HepG2 (cell line): ENCODE results near the gene MICAL3. TPM values are rescaled to one million over a fixed set of nuclear protein-coding genes. Genes with fewer than 3 reads are reported as not detected.
A peak's percentile ranks its signal among the peaks of the same experiment; 100 is the strongest.

Experiments
- FOXP4 ChIP-seq: sonication (generic); formaldehyde crosslinking; IDR thresholded peaks from 2 replicates; pipeline ENCODE4 v1.4.0; 2020; ENCODE audit warnings: missing genetic modification reagents
- LRRFIP1 ChIP-seq: sonication (generic); formaldehyde crosslinking; conservative IDR thresholded peaks from 2 replicates; pipeline ENCODE4 v1.4.0; 2020; ENCODE audit warnings: missing genetic modification reagents
- MEF2D ChIP-seq: sonication (generic); formaldehyde crosslinking; IDR thresholded peaks from 2 replicates; pipeline ENCODE4 v1.5.1; 2020; ENCODE audit warnings: mild to moderate bottlenecking, missing genetic modification reagents
- MXD3 ChIP-seq: IDR thresholded peaks from 2 replicates; pipeline ENCODE4 v1.6.1; 2016; ENCODE audit warnings: mild to moderate bottlenecking, missing biosample characterization, missing genetic modification reagents
- NPAS2 ChIP-seq: sonication (generic); formaldehyde crosslinking; IDR thresholded peaks from 2 replicates; pipeline ENCODE4 v1.8.0; 2022; ENCODE audit warnings: mild to moderate bottlenecking, missing genetic modification reagents, borderline replicate concordance
- TFDP1 ChIP-seq: IDR thresholded peaks from 2 replicates; pipeline ENCODE4 v1.6.1; 2016; ENCODE audit warnings: missing compliant biosample characterization, missing genetic modification reagents, borderline replicate concordance
- TSC22D2 ChIP-seq: sonication (generic); formaldehyde crosslinking; IDR thresholded peaks from 2 replicates; pipeline ENCODE4 v1.5.1; 2020; ENCODE audit warnings: missing genetic modification reagents, mild to moderate bottlenecking, borderline replicate concordance
- ZNF678 ChIP-seq: sonication (generic); formaldehyde crosslinking; IDR thresholded peaks from 2 replicates; pipeline ENCODE4 v1.4.0; 2020; ENCODE audit warnings: mild to moderate bottlenecking, missing genetic modification reagents
- ZNF75D ChIP-seq: sonication (generic); formaldehyde crosslinking; IDR thresholded peaks from 2 replicates; pipeline ENCODE4 v1.8.1; 2023; ENCODE audit warnings: missing genetic modification reagents, mild to moderate bottlenecking, borderline replicate concordance
- ZNF770 ChIP-seq: sonication (generic); formaldehyde crosslinking; IDR thresholded peaks from 2 replicates; pipeline ENCODE4 v1.5.0; 2020; ENCODE audit warnings: mild to moderate bottlenecking, missing genetic modification reagents
- ZUFSP ChIP-seq: sonication (generic); formaldehyde crosslinking; IDR thresholded peaks from 2 replicates; pipeline ENCODE4 v1.9.0; 2021; ENCODE audit warnings: missing genetic modification reagents, mild to moderate bottlenecking, borderline replicate concordance
- polyA plus RNA-seq, 8 experiments: library from polyadenylated mRNA; depleted of rRNA in 3 of 8; stranded (reverse) in 7 of 8; unstranded in 1 of 8; fragments of >200 nt; fragmentation: Illumina TruSeq in 4 of 8; extraction: Trizol in 4 of 8; gene quantifications; 2 replicates each; pipeline versions ENCODE4 v1.2.1 to v1.2.3, GENCODE V29; 2011 to 2016; ENCODE audit warnings: low read depth in 4 of 8, missing spikeins in 1 of 8, mixed read lengths in 1 of 8; ENCODE audit not compliant: insufficient read depth in 1 of 8
- total RNA-seq, 5 experiments: library from RNA; depleted of rRNA; stranded (reverse); fragments of >200 nt; fragmentation: Illumina TruSeq; extraction: Trizol; gene quantifications; 2 replicates each; pipeline ENCODE4 v1.2.3, GENCODE V29; 2016; ENCODE audit warnings: low read depth in 1 of 5
- TF ChIP-seq, protein P1 (sequence below): sonication (generic); formaldehyde crosslinking; IDR thresholded peaks from 2 replicates; pipeline ENCODE4 v1.4.0; 2020; ENCODE audit warnings: missing genetic modification reagents

MICAL3 gene
- total and polyA plus RNA-seq, 2 of the 13 experiments (the other 11 are each of a cell fraction or from before 2014, with no cell fraction given): 5.3 to 12.5 TPM

GRCh38 chr22:17786435-17787161 lies 237.8 kb downstream of the MICAL3 start (continued):
- TF ChIP-seq TFDP1 (CRISPR knock-in tag): peak; percentile 78; the same call in 1 of the 2 replicates
- TF ChIP-seq MEF2D (CRISPR knock-in tag): no peak
- peak; percentile 67; the same call in 1 of the 2 replicates for TF ChIP-seq FOXP4 (CRISPR knock-in tag)
- TF ChIP-seq, protein P1, sequence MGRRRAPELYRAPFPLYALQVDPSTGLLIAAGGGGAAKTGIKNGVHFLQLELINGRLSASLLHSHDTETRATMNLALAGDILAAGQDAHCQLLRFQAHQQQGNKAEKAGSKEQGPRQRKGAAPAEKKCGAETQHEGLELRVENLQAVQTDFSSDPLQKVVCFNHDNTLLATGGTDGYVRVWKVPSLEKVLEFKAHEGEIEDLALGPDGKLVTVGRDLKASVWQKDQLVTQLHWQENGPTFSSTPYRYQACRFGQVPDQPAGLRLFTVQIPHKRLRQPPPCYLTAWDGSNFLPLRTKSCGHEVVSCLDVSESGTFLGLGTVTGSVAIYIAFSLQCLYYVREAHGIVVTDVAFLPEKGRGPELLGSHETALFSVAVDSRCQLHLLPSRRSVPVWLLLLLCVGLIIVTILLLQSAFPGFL (CRISPR knock-in tag): no peak
- TF ChIP-seq ZNF770 (CRISPR knock-in tag): no peak
- no peak for TF ChIP-seq MXD3 (CRISPR knock-in tag)
- TF ChIP-seq ZNF75D (CRISPR knock-in tag): no peak
- no peak for TF ChIP-seq ZUFSP
- no peak for TF ChIP-seq ZNF678 (CRISPR knock-in tag)
- no peak for TF ChIP-seq TSC22D2 (CRISPR knock-in tag)
- TF ChIP-seq NPAS2 (CRISPR knock-in tag): no peak
- TF ChIP-seq LRRFIP1 (CRISPR knock-in tag): no peak
